ENCODE data around the gene GDE1. TPM values are rescaled to one million over a fixed set of nuclear protein-coding genes. Genes with fewer than 3 reads are reported as not detected.

Gene GDE1
- total RNA-seq, result 59.7 and 71.1 TPM in 2 replicates

GRCh38 chr16:19521471-19522396 lies at the start of gene GDE1:
GDE1 (minus strand) TSS chr16:19522098; CDS start chr16:19521964, 134 bp downstream.

DNA sequence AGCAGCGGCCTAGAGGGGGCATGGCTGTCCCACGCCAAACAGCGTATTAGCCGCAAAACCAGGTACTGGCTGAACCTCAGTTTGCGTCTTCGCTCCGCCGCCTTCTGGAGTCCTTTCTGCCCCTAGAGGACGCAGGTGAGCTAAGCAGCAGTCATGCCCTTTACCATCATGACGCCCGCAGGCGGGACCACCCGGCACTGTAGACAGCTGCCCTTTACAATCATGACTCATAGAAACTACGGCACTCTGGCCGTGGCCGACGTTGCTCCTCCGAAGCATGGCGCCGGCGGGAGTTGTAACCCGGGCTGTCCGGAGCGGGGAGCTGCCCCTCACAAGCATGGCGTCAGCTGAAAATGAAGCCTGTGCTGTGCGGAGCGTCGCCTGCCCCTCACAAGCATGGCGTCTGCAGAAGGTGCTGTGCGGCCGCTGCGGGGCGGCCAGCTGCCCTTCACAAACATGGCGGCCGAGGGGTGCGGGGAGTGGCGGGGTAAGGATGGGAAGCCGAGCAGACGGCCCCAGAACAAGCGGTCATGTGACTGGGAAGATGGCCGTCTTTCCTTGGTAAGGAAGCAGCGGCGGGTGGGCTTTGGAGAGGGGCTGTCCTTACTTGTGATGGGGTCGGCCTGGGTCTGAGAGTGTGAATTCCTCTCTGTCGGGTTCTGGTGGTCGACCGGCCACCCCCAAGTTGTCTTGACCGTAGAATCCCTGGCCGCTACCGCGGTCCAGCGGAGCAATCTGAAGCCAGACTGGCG lies 33.5 kb upstream of the GDE1 start, which contains the start of gene VPS35L:
Gene VPS35L (plus strand): TSS at position 518 of the 752 bp plus-strand sequence. CDS start 27 bp downstream, at position 545.

DNA sequence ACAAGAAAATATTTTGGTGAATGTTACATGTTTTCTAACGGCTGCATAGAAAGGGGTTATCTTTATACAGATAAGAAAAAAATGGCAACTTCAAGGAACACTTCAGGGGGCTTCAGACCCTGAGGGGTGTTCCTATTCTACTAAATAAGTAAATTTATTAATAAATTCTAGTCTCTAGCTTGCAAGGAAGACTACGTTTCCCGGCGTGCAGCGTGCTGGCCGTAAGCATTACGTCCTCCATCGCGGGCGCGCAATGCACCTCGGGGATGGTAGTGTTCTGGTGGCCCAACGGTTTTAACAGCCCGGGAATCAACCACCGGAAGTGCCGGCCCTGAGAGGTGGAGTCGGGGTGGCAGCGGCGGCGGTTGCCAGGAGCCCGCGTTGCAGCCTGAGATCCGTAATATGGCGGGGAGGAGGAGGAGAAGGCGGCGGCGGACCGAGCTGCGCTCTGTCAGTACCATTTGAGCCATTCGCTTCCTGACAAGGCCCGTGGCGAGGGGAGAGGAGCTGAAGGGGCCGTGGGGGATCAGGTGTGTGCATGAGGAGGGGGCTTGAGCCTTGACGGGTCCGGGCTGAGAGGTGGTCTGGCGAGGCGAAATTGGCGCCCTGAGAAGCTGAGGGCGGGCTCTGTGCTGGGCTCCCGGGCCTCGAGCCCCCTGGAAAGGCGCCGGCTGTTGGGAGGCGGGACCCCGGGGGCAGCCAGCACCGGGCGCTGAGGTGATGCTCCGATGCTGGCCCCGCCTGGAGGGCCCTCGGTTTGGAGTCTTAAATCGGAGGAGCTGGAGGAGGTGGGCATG lies 1.9 kb upstream of the GDE1 start, which contains the start of gene CCP110:
Gene CCP110 (plus strand): TSS at position 384 of the 797 bp plus-strand sequence. CDS start 3,940 bp downstream, outside the sequence.

Other genes with a start within 250 kb of the GDE1 start
- not detected in 2 replicates for gene CLEC19A, start 236.4 kb downstream of the GDE1 start, total RNA-seq
- 0.21 and 0.46 TPM in 2 replicates for gene TMC5, start 104.2 kb downstream of the GDE1 start, total RNA-seq
- 3.8 and 7.8 TPM in 2 replicates for gene CCP110, start 1.8 kb upstream of the GDE1 start, total RNA-seq
- gene VPS35L, start 33.6 kb upstream of the GDE1 start, total RNA-seq, result 23.2 and 26.1 TPM in 2 replicates
- gene KNOP1, start 196.1 kb upstream of the GDE1 start, total RNA-seq, result 13.2 and 25.9 TPM in 2 replicates
- 7.7 and 7.9 TPM in 2 replicates for gene IQCK, start 196.2 kb upstream of the GDE1 start, total RNA-seq

Measured in airway epithelial cell (primary cell).